Stimulated activated naive CD4-positive, alpha-beta T cell (primary cell): ENCODE results near the gene ADH1C.
"Not testable (repeated sequence)": the region's sequence is repeated elsewhere in the genome, so short reads cannot be mapped to it uniquely, and the experiment has no call there.

Experiments used
- DNase-seq, 6 experiments: peaks; one replicate each; lab custom pipeline; 2025; lab: John Stamatoyannopoulos, UW

Gene ADH1C

GRCh38 chr4:99352602-99353537, at the start of gene ADH1C:
Gene ADH1C, minus strand, starts transcription at chr4:99352746. Its CDS starts 71 bp downstream, at chr4:99352675.
- DNase-seq: no peak

GRCh38 chr4:99400831-99401230, 48.3 kb upstream of the ADH1C start:
- no peak for DNase-seq

GRCh38 chr4:99399017-99399416, 46.5 kb upstream of the ADH1C start:
- DNase-seq: no peak

- no peak for DNase-seq
Observed at GRCh38 chr4:99395595-99396364, 43.2 kb upstream of the ADH1C start.

- DNase-seq: no peak
Observed at GRCh38 chr4:99394896-99395295, 42.4 kb upstream of the ADH1C start.

- DNase-seq: no peak
Observed at GRCh38 chr4:99390055-99390454, 37.5 kb upstream of the ADH1C start.

- no peak for DNase-seq
Observed at GRCh38 chr4:99389606-99390005, 37.1 kb upstream of the ADH1C start.

GRCh38 chr4:99383833-99384392, 31.4 kb upstream of the ADH1C start:
- no peak for DNase-seq

GRCh38 chr4:99383399-99383798, 30.9 kb upstream of the ADH1C start:
- no peak for DNase-seq

- no peak for DNase-seq
Observed at GRCh38 chr4:99382745-99383360, 30.3 kb upstream of the ADH1C start.

GRCh38 chr4:99381588-99382175, 29.1 kb upstream of the ADH1C start:
- no peak for DNase-seq

- DNase-seq: no peak
Observed at GRCh38 chr4:99379571-99379970, 27.0 kb upstream of the ADH1C start.

- no peak for DNase-seq
Observed at GRCh38 chr4:99378876-99379275, 26.3 kb upstream of the ADH1C start.

GRCh38 chr4:99377341-99377740, 24.8 kb upstream of the ADH1C start:
- DNase-seq: not testable (repeated sequence)

GRCh38 chr4:99372464-99372863, 19.9 kb upstream of the ADH1C start:
- not testable (repeated sequence) for DNase-seq

GRCh38 chr4:99367817-99368216, 15.3 kb upstream of the ADH1C start:
- not testable (repeated sequence) for DNase-seq

GRCh38 chr4:99366491-99366890, 13.9 kb upstream of the ADH1C start:
- DNase-seq: no peak

- DNase-seq: no peak
Observed at GRCh38 chr4:99362768-99363167, 10.2 kb upstream of the ADH1C start.

- DNase-seq: no peak
Observed at GRCh38 chr4:99361899-99362275, 9.3 kb upstream of the ADH1C start.

- no peak for DNase-seq
Observed at GRCh38 chr4:99361268-99361898, 8.8 kb upstream of the ADH1C start.

- DNase-seq: no peak
Observed at GRCh38 chr4:99359480-99360204, 7.1 kb upstream of the ADH1C start.
